Upper lobe of right lung (tissue), 1 donor: Measurements from ENCODE around the gene ZMPSTE24. TPM values are rescaled to one million over a fixed set of nuclear protein-coding genes. Genes with fewer than 3 reads are reported as not detected.

Source experiments
- ATAC-seq: fragments of 200-7000 bp; cut with Tn5 transposase; one replicate; pipeline ENCODE4 v1.9.1; 2020; ENCODE audit warnings: mild to moderate bottlenecking, moderate library complexity
- DNase-seq: peaks from one replicate; pipeline ENCODE4 v3.0.0-alpha.2; 2020
- H3K27ac ChIP-seq: fragments of 200-600 bp; one replicate; pipeline ENCODE4 v1.8.0; 2022
- H3K27me3 ChIP-seq: fragments of 200-600 bp; one replicate; pipeline ENCODE4 v1.8.0; 2022; ENCODE audit warnings: mild to moderate bottlenecking
- H3K36me3 ChIP-seq: fragments of 200-600 bp; one replicate; pipeline ENCODE4 v1.8.0; 2022
- H3K4me1 ChIP-seq: fragments of 200-600 bp; one replicate; pipeline ENCODE4 v1.8.0; 2022
- H3K4me3 ChIP-seq: fragments of 200-600 bp; one replicate; pipeline ENCODE4 v1.8.0; 2022; ENCODE audit warnings: mild to moderate bottlenecking
- H3K9me3 ChIP-seq: fragments of 200-600 bp; one replicate; pipeline ENCODE4 v1.8.0; 2022
- intact Hi-C: fragments of 100-400 bp; cut with DNase I; formaldehyde crosslinking; loops from one replicate; pipeline ENCODE4 v1.11.0; 2022
- total RNA-seq: library from RNA; stranded (reverse); fragmentation: NEBNext Ultra II Directional; extraction: Animal tissue kit (Norgen Biotek cat#: 25700); gene quantifications from one replicate; pipeline ENCODE4 v1.2.1, GENCODE V29; 2021
- TF ChIP-seq, protein P1 (sequence below): fragments of 200-600 bp; IDR thresholded peaks from one replicate; pipeline ENCODE4 v1.8.0; 2022; ENCODE audit warnings: antibody characterized with exemption
- donor health status: DM: no; HTN: yes; CAD: no; lungs with severe emphysema.

ZMPSTE24 gene
- total RNA-seq, 1 donor from 2014 or later: 39.9 TPM

- no peak for ATAC-seq
- Histone ChIP-seq H3K4me3 (no peak overlapping the region), H3K36me3 (peaks cover 73% of the 10 kb centered on the region)
Measured at GRCh38 chr1:40264354-40264781, 6.3 kb downstream of the ZMPSTE24 start.

DNA sequence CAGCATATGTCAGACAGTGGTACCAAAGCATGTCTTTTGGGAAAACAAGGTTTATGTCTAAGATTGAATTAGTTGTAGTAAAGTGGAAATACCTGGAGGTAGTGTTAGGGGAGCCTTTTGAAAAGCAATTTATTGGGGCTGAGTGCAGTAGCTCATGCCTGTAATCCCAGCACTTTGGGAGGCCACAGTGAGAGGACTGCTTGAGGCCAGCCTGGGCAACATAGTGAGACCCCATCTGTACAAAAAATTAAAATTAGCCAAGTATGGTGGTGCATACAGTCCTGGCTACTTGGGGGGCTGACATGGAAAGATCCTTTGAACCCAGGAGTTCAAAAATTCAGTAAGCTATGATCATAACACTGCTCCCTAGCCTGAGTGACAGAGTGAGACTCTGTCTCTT lies 7.3 kb downstream of the ZMPSTE24 start:
- H3K9me3 ChIP-seq: no peaks in the 10 kb centered on the region
- DNase-seq (no peak), ATAC-seq (no peak)
- H3K27ac ChIP-seq: no peak overlapping the region
- TF ChIP-seq, protein P1, sequence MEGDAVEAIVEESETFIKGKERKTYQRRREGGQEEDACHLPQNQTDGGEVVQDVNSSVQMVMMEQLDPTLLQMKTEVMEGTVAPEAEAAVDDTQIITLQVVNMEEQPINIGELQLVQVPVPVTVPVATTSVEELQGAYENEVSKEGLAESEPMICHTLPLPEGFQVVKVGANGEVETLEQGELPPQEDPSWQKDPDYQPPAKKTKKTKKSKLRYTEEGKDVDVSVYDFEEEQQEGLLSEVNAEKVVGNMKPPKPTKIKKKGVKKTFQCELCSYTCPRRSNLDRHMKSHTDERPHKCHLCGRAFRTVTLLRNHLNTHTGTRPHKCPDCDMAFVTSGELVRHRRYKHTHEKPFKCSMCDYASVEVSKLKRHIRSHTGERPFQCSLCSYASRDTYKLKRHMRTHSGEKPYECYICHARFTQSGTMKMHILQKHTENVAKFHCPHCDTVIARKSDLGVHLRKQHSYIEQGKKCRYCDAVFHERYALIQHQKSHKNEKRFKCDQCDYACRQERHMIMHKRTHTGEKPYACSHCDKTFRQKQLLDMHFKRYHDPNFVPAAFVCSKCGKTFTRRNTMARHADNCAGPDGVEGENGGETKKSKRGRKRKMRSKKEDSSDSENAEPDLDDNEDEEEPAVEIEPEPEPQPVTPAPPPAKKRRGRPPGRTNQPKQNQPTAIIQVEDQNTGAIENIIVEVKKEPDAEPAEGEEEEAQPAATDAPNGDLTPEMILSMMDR: no peak
- intact Hi-C loops: no loop called here
- H3K36me3 ChIP-seq: peaks cover 80% of the 10 kb centered on the region
- peaks cover 5% of the 10 kb centered on the region for H3K4me1 ChIP-seq
- no peaks in the 10 kb centered on the region for H3K27me3 ChIP-seq
- no peak overlapping the region for H3K4me3 ChIP-seq

More at GRCh38 chr1:40264354-40264781, 6.3 kb downstream of the ZMPSTE24 start:
- Histone ChIP-seq H3K9me3 (no peaks in the 10 kb centered on the region), H3K27me3 (no peaks in the 10 kb centered on the region), H3K27ac (no peak overlapping the region), H3K4me1 (peaks cover 8% of the 10 kb centered on the region)
- TF ChIP-seq, protein P1: no peak
- DNase-seq: no peak
- intact Hi-C loops: no loop called here

- Histone ChIP-seq H3K4me1 (peaks cover 5% of the 10 kb centered on the region), H3K4me3 (no peak overlapping the region), H3K36me3 (peaks cover 80% of the 10 kb centered on the region), H3K9me3 (no peaks in the 10 kb centered on the region), H3K27me3 (no peaks in the 10 kb centered on the region), H3K27ac (no peak overlapping the region)
- TF ChIP-seq, protein P1: no peak
- intact Hi-C loops: no loop called here
- ATAC-seq (no peak), DNase-seq (no peak)
Measured at GRCh38 chr1:40265919-40266318, 7.9 kb downstream of the ZMPSTE24 start.

GRCh38 chr1:40266786-40267535 lies 8.9 kb downstream of the ZMPSTE24 start:
- Histone ChIP-seq H3K27ac (peak overlapping the region; percentile 56), H3K36me3 (peaks cover 80% of the 10 kb centered on the region)
- DNase-seq: no peak

GRCh38 chr1:40267767-40268187 lies 9.7 kb downstream of the ZMPSTE24 start:
- DNase-seq: no peak
- Histone ChIP-seq H3K36me3 (peaks cover 80% of the 10 kb centered on the region), H3K27ac (peak overlapping the region; percentile 56), H3K4me3 (no peak overlapping the region), H3K4me1 (peaks cover 5% of the 10 kb centered on the region), H3K27me3 (no peaks in the 10 kb centered on the region), H3K9me3 (no peaks in the 10 kb centered on the region)
- intact Hi-C loops: no loop called here
- TF ChIP-seq, protein P1: no peak
- ATAC-seq: peak; percentile 59

More at GRCh38 chr1:40266786-40267535, 8.9 kb downstream of the ZMPSTE24 start:
- Histone ChIP-seq H3K4me3 (no peak overlapping the region), H3K27me3 (no peaks in the 10 kb centered on the region), H3K4me1 (peaks cover 5% of the 10 kb centered on the region), H3K9me3 (no peaks in the 10 kb centered on the region)
- no peak for ATAC-seq
- TF ChIP-seq, protein P1: no peak
- intact Hi-C loops: no loop called here
